Breast epithelium (tissue), 4 donors: ENCODE data around the gene VSIG4. TPM values are rescaled to one million over a fixed set of nuclear protein-coding genes. Genes with fewer than 3 reads are reported as not detected.
A peak's percentile ranks its signal among the peaks of the same experiment; 100 is the strongest.

Experiments
- DNase-seq, 2 donors: peaks; one replicate each; pipeline ENCODE4 v3.0.0-alpha.2; 2019; ENCODE audit warnings: low spot score in 2 of 2
- H3K27ac ChIP-seq, 2 donors: fragments of 200-600 bp; sonication (generic) in 1 of 2; one replicate each; pipeline ENCODE4 v1.5.1; 2016 to 2019; ENCODE audit warnings: mild to moderate bottlenecking in 1 of 2
- H3K27me3 ChIP-seq, 2 donors: fragments of 200-600 bp; sonication (generic) in 1 of 2; one replicate each; pipeline versions ENCODE4 v1.5.1 to v1.6.0; 2017 to 2019; ENCODE audit warnings: control low read depth in 1 of 2, mild to moderate bottlenecking in 1 of 2
- H3K36me3 ChIP-seq: fragments of 200-600 bp; one replicate; pipeline ENCODE4 v1.5.1; 2019
- H3K4me1 ChIP-seq, 2 donors: fragments of 200-600 bp; sonication (generic); one replicate each; pipeline ENCODE4 v1.5.1; 2016 to 2019; ENCODE audit warnings: control low read depth in 1 of 2
- H3K4me3 ChIP-seq, 3 donors: fragments of 200-600 bp; sonication (generic); 1 replicate in 2 of 3; 2 replicates in 1 of 3; pipeline ENCODE4 v1.5.1; 2016 to 2019; ENCODE audit warnings: mild to moderate bottlenecking in 3 of 3, moderate library complexity in 2 of 3
- H3K9me3 ChIP-seq, 2 donors: fragments of 200-600 bp; sonication (generic) in 1 of 2; one replicate each; pipeline ENCODE4 v1.5.1; 2016 to 2019; ENCODE audit warnings: control low read depth in 1 of 2
- POLR2A ChIP-seq: fragments of 450-650 bp; IDR thresholded peaks from one replicate; pipeline ENCODE4 v1.6.1; 2016; ENCODE audit warnings: antibody characterized with exemption, mild to moderate bottlenecking, moderate library complexity
- POLR2AphosphoS5 ChIP-seq, 3 donors: sonication (generic); formaldehyde crosslinking; IDR thresholded peaks; one replicate each; pipeline ENCODE4 v1.6.1; 2017; ENCODE audit warnings: antibody characterized with exemption in 3 of 3
- intact Hi-C: fragments of 100-400 bp; cut with DNase I; formaldehyde crosslinking; loops from one replicate; pipeline ENCODE4 v1.15.1; 2023; ENCODE audit warnings: low total_unique reads
- total RNA-seq, 3 donors: library from RNA; depleted of rRNA; stranded (reverse); fragments of >200 nt; gene quantifications; one replicate each; pipeline ENCODE4 v1.1.0, GENCODE V29; 2016
- TF ChIP-seq, protein P1 (sequence below), 3 donors: fragments of 450-650 bp; IDR thresholded peaks; one replicate each; pipeline ENCODE4 v1.5.1; 2016 to 2017; ENCODE audit warnings: antibody characterized with exemption in 3 of 3, mild to moderate bottlenecking in 3 of 3, moderate library complexity in 3 of 3

Gene VSIG4, protein sequence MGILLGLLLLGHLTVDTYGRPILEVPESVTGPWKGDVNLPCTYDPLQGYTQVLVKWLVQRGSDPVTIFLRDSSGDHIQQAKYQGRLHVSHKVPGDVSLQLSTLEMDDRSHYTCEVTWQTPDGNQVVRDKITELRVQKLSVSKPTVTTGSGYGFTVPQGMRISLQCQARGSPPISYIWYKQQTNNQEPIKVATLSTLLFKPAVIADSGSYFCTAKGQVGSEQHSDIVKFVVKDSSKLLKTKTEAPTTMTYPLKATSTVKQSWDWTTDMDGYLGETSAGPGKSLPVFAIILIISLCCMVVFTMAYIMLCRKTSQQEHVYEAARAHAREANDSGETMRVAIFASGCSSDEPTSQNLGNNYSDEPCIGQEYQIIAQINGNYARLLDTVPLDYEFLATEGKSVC
- total RNA-seq = 100 to 1,000 TPM in 1 of 3 donors, 10 to 100 TPM in 2; 63.3 to 512 (median 90.0) TPM

DNA sequence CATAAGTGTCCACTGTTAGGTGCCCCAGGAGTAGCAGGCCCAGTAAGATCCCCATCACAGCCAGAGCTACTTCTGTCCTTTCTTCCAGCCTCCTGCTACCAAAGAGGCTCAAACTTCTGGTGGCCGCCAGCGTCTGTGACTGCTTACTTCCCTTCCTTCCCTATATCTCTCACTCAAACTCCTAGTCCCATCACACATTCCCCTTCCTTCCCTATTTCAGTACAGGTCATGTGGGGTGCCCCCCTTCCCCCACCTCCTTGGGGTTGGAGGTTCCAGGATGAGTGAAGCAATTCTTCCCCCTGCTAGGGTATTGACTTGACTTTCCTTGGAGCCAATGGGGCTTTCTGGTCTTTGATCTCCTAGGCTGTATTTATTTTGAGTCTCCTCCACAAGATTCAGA lies at the start of gene VSIG4:
VSIG4 (minus strand) TSS at position 137 of the 400 bp plus-strand sequence; CDS start at position 55, 82 bp downstream.
- Histone ChIP-seq H3K9me3 (no peaks in the 10 kb centered on the region), H3K36me3 (no peaks in the 10 kb centered on the region), H3K4me1 (no peaks in the 10 kb centered on the region), H3K4me3 (peak within 1 kb of the TSS in 1 of 3 donors; percentile 30), H3K27ac (no peak within 1 kb of the TSS), H3K27me3 (peaks cover 0 to 29% of the 10 kb centered on the region in 2 donors)
- TF ChIP-seq, protein P1, sequence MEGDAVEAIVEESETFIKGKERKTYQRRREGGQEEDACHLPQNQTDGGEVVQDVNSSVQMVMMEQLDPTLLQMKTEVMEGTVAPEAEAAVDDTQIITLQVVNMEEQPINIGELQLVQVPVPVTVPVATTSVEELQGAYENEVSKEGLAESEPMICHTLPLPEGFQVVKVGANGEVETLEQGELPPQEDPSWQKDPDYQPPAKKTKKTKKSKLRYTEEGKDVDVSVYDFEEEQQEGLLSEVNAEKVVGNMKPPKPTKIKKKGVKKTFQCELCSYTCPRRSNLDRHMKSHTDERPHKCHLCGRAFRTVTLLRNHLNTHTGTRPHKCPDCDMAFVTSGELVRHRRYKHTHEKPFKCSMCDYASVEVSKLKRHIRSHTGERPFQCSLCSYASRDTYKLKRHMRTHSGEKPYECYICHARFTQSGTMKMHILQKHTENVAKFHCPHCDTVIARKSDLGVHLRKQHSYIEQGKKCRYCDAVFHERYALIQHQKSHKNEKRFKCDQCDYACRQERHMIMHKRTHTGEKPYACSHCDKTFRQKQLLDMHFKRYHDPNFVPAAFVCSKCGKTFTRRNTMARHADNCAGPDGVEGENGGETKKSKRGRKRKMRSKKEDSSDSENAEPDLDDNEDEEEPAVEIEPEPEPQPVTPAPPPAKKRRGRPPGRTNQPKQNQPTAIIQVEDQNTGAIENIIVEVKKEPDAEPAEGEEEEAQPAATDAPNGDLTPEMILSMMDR (IDR thresholded peaks at IDR 0.05) = no peak
- TF ChIP-seq POLR2AphosphoS5 (IDR thresholded peaks at IDR 0.05) (no peak), POLR2A (no peak)
- intact Hi-C loops = no loop called here
- no peak for DNase-seq

DNA sequence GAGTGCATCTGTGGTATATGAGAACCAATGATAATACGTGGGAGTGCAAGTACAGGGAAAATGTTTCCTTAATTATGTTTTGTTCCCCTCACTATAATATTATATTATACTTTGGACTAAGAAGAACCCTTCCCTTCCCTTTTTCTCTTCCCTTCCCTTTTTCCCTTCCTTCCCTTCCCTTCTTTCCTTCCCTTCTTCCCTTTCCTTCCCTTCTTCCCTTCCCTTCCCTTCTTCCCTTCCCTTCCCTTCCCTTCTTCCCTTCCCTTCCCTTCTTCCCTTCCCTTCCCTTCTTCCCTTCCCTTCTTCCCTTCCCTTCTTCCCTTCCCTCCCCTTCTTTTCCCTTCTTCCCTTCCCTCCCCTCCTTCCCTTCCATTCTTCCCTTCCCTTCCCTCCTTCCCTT lies 36.9 kb upstream of the VSIG4 start:
- Histone ChIP-seq H3K9me3 (no peaks in the 10 kb centered on the region), H3K4me3 (no peak overlapping the region), H3K27me3 (peaks cover 0 to 17% of the 10 kb centered on the region in 2 donors), H3K36me3 (no peaks in the 10 kb centered on the region), H3K27ac (no peak overlapping the region), H3K4me1 (no peaks in the 10 kb centered on the region)
- TF ChIP-seq POLR2A = no peak
- TF ChIP-seq POLR2AphosphoS5 (IDR thresholded peaks at IDR 0.05) = no peak
- TF ChIP-seq, protein P1 (IDR thresholded peaks at IDR 0.05) = no peak
- intact Hi-C loops = no loop called here
- no peak for DNase-seq

DNA sequence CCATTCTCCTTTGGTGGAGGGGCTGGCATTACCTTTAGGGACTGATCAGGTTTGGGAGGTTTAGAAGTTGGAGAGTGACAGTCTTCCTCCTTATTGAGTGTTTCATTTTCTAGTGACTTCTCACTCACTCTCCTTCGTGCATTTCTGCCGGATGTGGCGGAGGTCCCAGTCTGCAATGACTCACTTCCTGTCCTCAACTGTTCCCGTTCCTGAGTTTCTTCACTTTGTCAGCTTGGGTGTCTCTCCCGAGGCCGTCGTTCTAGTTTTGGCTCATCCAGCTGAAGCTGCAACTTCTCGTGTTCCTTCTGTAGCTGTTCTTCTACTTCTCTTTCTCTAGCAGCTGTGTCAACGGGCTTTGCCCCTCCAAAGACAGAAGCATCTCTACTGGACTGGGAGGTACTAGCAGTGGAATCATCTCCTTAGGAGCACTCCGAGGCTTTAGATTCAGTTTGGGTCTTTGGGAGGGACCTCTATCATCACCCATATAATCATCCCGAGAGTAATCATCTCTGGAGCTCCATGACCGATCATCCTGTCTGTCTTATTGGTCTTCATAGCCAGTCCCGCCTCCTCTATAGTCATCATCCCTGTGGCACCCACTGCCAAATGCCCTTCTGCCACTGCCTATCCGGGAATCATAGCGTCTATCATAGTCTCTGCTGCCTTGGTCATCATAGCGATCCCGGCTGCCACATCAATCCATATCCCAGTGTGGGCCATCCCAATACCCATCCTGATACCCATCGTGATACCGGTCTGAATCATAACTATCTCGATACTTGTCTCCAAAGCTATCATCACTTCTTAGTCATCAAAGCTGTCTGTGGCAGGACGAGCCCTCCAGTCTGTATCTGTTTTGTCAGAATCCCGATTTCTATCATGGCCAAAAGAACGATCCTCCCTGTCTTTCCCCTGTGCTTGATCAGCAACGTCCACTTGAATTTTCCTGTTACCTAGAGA lies 35.3 kb upstream of the VSIG4 start:
- peaks cover 0 to 20% of the 10 kb centered on the region in 2 donors for H3K27me3 ChIP-seq
- no peaks in the 10 kb centered on the region for H3K9me3 ChIP-seq
- no peak for DNase-seq
- H3K27ac ChIP-seq = no peak overlapping the region
- no peak for TF ChIP-seq POLR2A
- TF ChIP-seq POLR2AphosphoS5 (IDR thresholded peaks at IDR 0.05) = no peak
- TF ChIP-seq, protein P1 (IDR thresholded peaks at IDR 0.05) = no peak
- H3K4me3 ChIP-seq = no peak overlapping the region
- no peaks in the 10 kb centered on the region for H3K4me1 ChIP-seq
- H3K36me3 ChIP-seq = no peaks in the 10 kb centered on the region
- intact Hi-C loops = no loop called here

DNA sequence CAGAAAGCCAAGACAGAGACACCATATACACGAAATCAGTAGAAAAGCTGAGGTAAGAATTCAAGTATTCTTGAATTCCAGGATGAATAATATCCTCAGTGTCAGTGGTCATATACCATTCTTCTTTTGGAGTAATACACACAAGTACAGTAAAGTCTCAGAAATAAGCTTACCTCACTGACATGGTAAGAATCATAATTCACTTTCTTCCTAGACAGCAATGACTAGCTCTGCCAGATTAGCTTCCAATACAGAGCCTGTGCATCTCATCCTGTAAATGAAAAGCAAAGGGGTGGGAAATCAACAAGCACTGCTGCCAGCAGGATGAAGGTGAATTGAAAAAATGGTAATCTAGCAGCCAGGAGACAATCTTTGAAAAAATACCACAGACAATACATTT lies 31.2 kb upstream of the VSIG4 start:
- Histone ChIP-seq H3K27ac (no peak overlapping the region), H3K9me3 (no peaks in the 10 kb centered on the region), H3K36me3 (no peaks in the 10 kb centered on the region), H3K27me3 (peaks cover 0 to 16% of the 10 kb centered on the region in 2 donors), H3K4me1 (no peaks in the 10 kb centered on the region), H3K4me3 (no peak overlapping the region)
- intact Hi-C loops = no loop called here
- TF ChIP-seq POLR2AphosphoS5 (IDR thresholded peaks at IDR 0.05) (no peak), POLR2A (no peak)
- TF ChIP-seq, protein P1 (IDR thresholded peaks at IDR 0.05) = no peak
- DNase-seq = no peak
